ENCODE results near the gene ATAD3A.
"Not testable (repeated sequence)": the region's sequence is repeated elsewhere in the genome, so short reads cannot be mapped to it uniquely, and the experiment has no call there.

Gene ATAD3A

GRCh38 chr1:1477206-1477605 lies 34.8 kb upstream of the ATAD3A start:
- TF ChIP-seq CTCF (IDR thresholded peaks at IDR 0.05; ENCODE audit: control extremely low read depth, extremely low read depth, low read depth, missing control alignments): no peak
- POLR2A ChIA-PET: no interaction called here
- CTCF ChIA-PET: no interaction called here
- no peak for DNase-seq (ENCODE audit: extremely low spot score)

- DNase-seq (ENCODE audit: extremely low spot score): no peak
- CTCF ChIA-PET: no interaction called here
- POLR2A ChIA-PET: no interaction called here
- TF ChIP-seq CTCF (IDR thresholded peaks at IDR 0.05; ENCODE audit: control extremely low read depth, extremely low read depth, low read depth, missing control alignments): no peak
These were observed 32.1 kb upstream of the ATAD3A start for GRCh38 chr1:1479547-1480487.

DNA sequence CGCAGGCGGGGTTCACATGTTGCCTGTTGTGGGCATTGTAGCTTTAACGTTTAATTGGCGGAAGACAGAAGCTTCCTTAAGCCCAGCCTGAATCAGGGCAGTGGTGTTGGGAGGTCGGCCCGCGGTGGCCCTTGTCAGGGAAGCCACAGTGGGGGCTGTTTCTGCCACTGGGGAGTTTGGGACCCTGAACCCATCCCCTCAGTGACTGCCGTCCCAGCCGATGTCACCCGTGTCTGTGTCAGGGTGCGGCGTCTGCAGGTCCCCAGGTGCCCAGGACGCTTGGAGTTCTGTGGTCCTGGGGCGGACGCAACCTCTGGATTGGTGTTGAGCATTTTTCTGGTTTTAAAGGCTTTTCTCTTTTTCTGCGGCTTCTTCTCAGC lies 31.5 kb upstream of the ATAD3A start:
- DNase-seq (ENCODE audit: extremely low spot score); CTCF ChIA-PET; POLR2A ChIA-PET: not testable (repeated sequence)

DNA sequence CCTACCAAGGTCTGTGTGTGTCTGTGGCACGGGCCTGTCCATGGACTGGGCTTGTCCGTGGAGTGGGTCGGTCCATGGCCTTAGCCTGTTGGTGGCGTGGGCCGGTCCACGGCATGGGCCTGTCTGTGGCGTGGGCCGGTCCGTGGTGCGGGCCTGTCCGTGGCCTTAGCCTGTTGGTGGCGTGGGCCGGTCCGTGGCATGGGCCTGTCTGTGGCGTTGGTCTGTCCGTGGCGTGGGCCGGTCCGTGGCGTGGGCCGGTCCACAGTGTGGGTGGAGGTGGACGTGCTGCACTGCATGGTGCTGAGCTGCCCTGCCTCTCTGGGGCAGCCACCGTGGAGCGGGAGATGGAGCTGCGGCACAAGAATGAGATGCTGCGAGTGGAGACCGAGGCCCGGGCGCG lies 30.2 kb upstream of the ATAD3A start:
- POLR2A ChIA-PET, CTCF ChIA-PET: not testable (repeated sequence)

GRCh38 chr1:1482856-1483255 lies 29.1 kb upstream of the ATAD3A start:
- no peak for DNase-seq (ENCODE audit: extremely low spot score)
- TF ChIP-seq CTCF (IDR thresholded peaks at IDR 0.05; ENCODE audit: control extremely low read depth, extremely low read depth, low read depth, missing control alignments): no peak
- CTCF ChIA-PET: no interaction called here
- POLR2A ChIA-PET: interaction anchor here (0.6 kb wide), 1 partner anchor 25 kb away, joined by 3 read pairs; no protein-coding TSS in a partner anchor

More for the DNA sequence above, 30.2 kb upstream of the ATAD3A start:
- not testable (repeated sequence) for DNase-seq (ENCODE audit: extremely low spot score)

GRCh38 chr1:1483714-1484113 lies 28.2 kb upstream of the ATAD3A start:
- ChIA-PET CTCF (no interaction called here), POLR2A (no interaction called here)
- TF ChIP-seq CTCF (IDR thresholded peaks at IDR 0.05; ENCODE audit: control extremely low read depth, extremely low read depth, low read depth, missing control alignments): no peak
- no peak for DNase-seq (ENCODE audit: extremely low spot score)

- POLR2A ChIA-PET; DNase-seq (ENCODE audit: extremely low spot score): not testable (repeated sequence)
- CTCF ChIA-PET: interaction anchor here (1.3 kb wide), 1 partner anchor 19 kb away, joined by 3 read pairs; no protein-coding TSS in a partner anchor
These were observed 26.8 kb upstream of the ATAD3A start for GRCh38 chr1:1484976-1485750.

GRCh38 chr1:1485755-1486317 lies 26.1 kb upstream of the ATAD3A start:
- POLR2A ChIA-PET; DNase-seq (ENCODE audit: extremely low spot score): not testable (repeated sequence)
- CTCF ChIA-PET: interaction anchor here (1.3 kb wide), 1 partner anchor 19 kb away, joined by 3 read pairs; no protein-coding TSS in a partner anchor
